Measurements from ENCODE around the gene ZC3H8. TPM values are rescaled to one million over a fixed set of nuclear protein-coding genes. Genes with fewer than 3 reads are reported as not detected.
A peak's percentile ranks its signal among the peaks of the same experiment; 100 is the strongest.

The ZC3H8 gene
- total RNA-seq, 1 experiment from 2014 or later: 7.3 TPM

- no peak for DNase-seq (ENCODE audit: low read depth)
Measured at GRCh38 chr2:112195167-112195766, 59.6 kb downstream of the ZC3H8 start.

GRCh38 chr2:112194482-112194881 is 60.4 kb downstream of the ZC3H8 start:
- DNase-seq (ENCODE audit: low read depth): no peak

GRCh38 chr2:112194028-112194427 is 60.8 kb downstream of the ZC3H8 start:
- no peak for DNase-seq (ENCODE audit: low read depth)

GRCh38 chr2:112189001-112189556 is 65.8 kb downstream of the ZC3H8 start:
- no peak for DNase-seq (ENCODE audit: low read depth)

- peak; percentile 40 for DNase-seq (ENCODE audit: low read depth)
Measured at GRCh38 chr2:112187805-112188596, 66.8 kb downstream of the ZC3H8 start.

GRCh38 chr2:112187046-112187715 is 67.7 kb downstream of the ZC3H8 start:
- DNase-seq (ENCODE audit: low read depth): no peak

GRCh38 chr2:112185131-112185530 is 69.7 kb downstream of the ZC3H8 start:
- no peak for DNase-seq (ENCODE audit: low read depth)

- DNase-seq (ENCODE audit: low read depth): no peak
Measured at GRCh38 chr2:112184121-112184520, 70.7 kb downstream of the ZC3H8 start.

GRCh38 chr2:112183327-112184025 is 71.4 kb downstream of the ZC3H8 start:
- DNase-seq (ENCODE audit: low read depth): no peak

- DNase-seq (ENCODE audit: low read depth): no peak
Measured at GRCh38 chr2:112182581-112183034, 72.2 kb downstream of the ZC3H8 start.

GRCh38 chr2:112181571-112182290 is 73.1 kb downstream of the ZC3H8 start:
- DNase-seq (ENCODE audit: low read depth): no peak

GRCh38 chr2:112175958-112176573 is 78.8 kb downstream of the ZC3H8 start:
- no peak for DNase-seq (ENCODE audit: low read depth)

GRCh38 chr2:112175333-112175732 is 79.5 kb downstream of the ZC3H8 start:
- no peak for DNase-seq (ENCODE audit: low read depth)

GRCh38 chr2:112174383-112174782 is 80.5 kb downstream of the ZC3H8 start:
- DNase-seq (ENCODE audit: low read depth): no peak

- no peak for DNase-seq (ENCODE audit: low read depth)
Measured at GRCh38 chr2:112173646-112174319, 81.1 kb downstream of the ZC3H8 start.

GRCh38 chr2:112170495-112170894 is 84.3 kb downstream of the ZC3H8 start:
- no peak for DNase-seq (ENCODE audit: low read depth)

GRCh38 chr2:112168422-112169124 is 86.3 kb downstream of the ZC3H8 start:
- no peak for DNase-seq (ENCODE audit: low read depth)

GRCh38 chr2:112166806-112167499 is 87.9 kb downstream of the ZC3H8 start:
- DNase-seq (ENCODE audit: low read depth): no peak

GRCh38 chr2:112165296-112165695 is 89.5 kb downstream of the ZC3H8 start:
- DNase-seq (ENCODE audit: low read depth): no peak
